GM18520 (cell line): ENCODE results near the gene MAFF.
"Not testable (repeated sequence)": the region's sequence is repeated elsewhere in the genome, so short reads cannot be mapped to it uniquely, and the experiment has no call there.

Experiments used
- ATAC-seq: cut with Tn5 transposase; IDR thresholded peaks from one replicate; pipeline ENCODE4 v1.9.1; 2021; ENCODE audit not compliant: unreplicated experiment

The MAFF gene

GRCh38 chr22:38201711-38202436, at the start of gene MAFF:
Gene MAFF, plus strand, starts transcription at chr22:38201994. Its CDS starts 11,860 bp downstream, at chr22:38213854.
- peak; percentile 39 for ATAC-seq

- no peak for ATAC-seq
Observed at GRCh38 chr22:38153821-38154562, 47.8 kb upstream of the MAFF start.

GRCh38 chr22:38154563-38154915, 47.3 kb upstream of the MAFF start:
- ATAC-seq = not testable (repeated sequence)

- ATAC-seq = no peak
Observed at GRCh38 chr22:38155703-38156102, 46.1 kb upstream of the MAFF start.

GRCh38 chr22:38162881-38163843, 38.6 kb upstream of the MAFF start:
- ATAC-seq = no peak

GRCh38 chr22:38163844-38164550, 37.8 kb upstream of the MAFF start:
- ATAC-seq = no peak

GRCh38 chr22:38164551-38164918, 37.3 kb upstream of the MAFF start:
- no peak for ATAC-seq

- no peak for ATAC-seq
Observed at GRCh38 chr22:38165922-38166593, 35.7 kb upstream of the MAFF start.

- ATAC-seq = no peak
Observed at GRCh38 chr22:38167988-38168407, 33.8 kb upstream of the MAFF start.

GRCh38 chr22:38169116-38169515, 32.7 kb upstream of the MAFF start:
- no peak for ATAC-seq

- ATAC-seq = no peak
Observed at GRCh38 chr22:38170469-38170868, 31.3 kb upstream of the MAFF start.

- ATAC-seq = no peak
Observed at GRCh38 chr22:38171927-38172831, 29.6 kb upstream of the MAFF start.

GRCh38 chr22:38172832-38173640, 28.8 kb upstream of the MAFF start:
- ATAC-seq = no peak

GRCh38 chr22:38173641-38173906, 28.2 kb upstream of the MAFF start:
- ATAC-seq = no peak

- ATAC-seq = no peak
Observed at GRCh38 chr22:38174626-38175025, 27.2 kb upstream of the MAFF start.

- no peak for ATAC-seq
Observed at GRCh38 chr22:38175206-38176118, 26.3 kb upstream of the MAFF start.

- ATAC-seq = no peak
Observed at GRCh38 chr22:38176170-38176741, 25.5 kb upstream of the MAFF start.
